Measurements from ENCODE around the gene PHYKPL. TPM values are rescaled to one million over a fixed set of nuclear protein-coding genes. Genes with fewer than 3 reads are reported as not detected.

PHYKPL gene
- total RNA-seq, 1 donor from 2014 or later, result 55.7 TPM

DNA sequence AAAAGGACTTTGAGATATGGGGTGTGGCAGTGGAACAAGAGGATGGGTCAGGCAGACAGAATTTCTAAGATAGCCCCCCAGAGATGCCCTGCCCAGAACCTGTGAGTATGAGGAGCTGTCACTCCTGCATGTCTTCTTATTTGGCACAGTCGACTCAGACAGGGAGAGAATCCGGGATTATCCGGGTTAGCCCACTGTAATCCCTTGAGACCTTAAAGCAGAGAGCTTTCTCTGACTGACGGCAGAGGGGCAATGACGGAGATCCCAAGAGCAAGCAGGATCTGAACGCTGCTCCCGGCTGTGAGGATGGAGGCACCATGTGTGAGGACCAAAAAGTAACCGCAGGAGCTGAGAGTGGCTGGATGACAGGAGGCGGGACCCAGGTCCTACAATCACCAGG is 70.1 kb downstream of the PHYKPL start:
- Mint-ChIP-seq H3K4me1 (peaks cover 10% of the 10 kb centered on the region), H3K36me3 (ENCODE audit: low read depth) (no peaks in the 10 kb centered on the region), H3K27me3 (ENCODE audit: low read depth) (peaks cover 22% of the 10 kb centered on the region), H3K4me3 (no peak overlapping the region), H3K9me3 (no peaks in the 10 kb centered on the region), H3K27ac (ENCODE audit: unreplicated experiment) (no peak overlapping the region)
- TF ChIP-seq, protein P1, sequence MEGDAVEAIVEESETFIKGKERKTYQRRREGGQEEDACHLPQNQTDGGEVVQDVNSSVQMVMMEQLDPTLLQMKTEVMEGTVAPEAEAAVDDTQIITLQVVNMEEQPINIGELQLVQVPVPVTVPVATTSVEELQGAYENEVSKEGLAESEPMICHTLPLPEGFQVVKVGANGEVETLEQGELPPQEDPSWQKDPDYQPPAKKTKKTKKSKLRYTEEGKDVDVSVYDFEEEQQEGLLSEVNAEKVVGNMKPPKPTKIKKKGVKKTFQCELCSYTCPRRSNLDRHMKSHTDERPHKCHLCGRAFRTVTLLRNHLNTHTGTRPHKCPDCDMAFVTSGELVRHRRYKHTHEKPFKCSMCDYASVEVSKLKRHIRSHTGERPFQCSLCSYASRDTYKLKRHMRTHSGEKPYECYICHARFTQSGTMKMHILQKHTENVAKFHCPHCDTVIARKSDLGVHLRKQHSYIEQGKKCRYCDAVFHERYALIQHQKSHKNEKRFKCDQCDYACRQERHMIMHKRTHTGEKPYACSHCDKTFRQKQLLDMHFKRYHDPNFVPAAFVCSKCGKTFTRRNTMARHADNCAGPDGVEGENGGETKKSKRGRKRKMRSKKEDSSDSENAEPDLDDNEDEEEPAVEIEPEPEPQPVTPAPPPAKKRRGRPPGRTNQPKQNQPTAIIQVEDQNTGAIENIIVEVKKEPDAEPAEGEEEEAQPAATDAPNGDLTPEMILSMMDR (conservative IDR thresholded peaks at IDR 0.05), result no peak
- DNase-seq (ENCODE audit: low read depth, low spot score), result no peak

DNA sequence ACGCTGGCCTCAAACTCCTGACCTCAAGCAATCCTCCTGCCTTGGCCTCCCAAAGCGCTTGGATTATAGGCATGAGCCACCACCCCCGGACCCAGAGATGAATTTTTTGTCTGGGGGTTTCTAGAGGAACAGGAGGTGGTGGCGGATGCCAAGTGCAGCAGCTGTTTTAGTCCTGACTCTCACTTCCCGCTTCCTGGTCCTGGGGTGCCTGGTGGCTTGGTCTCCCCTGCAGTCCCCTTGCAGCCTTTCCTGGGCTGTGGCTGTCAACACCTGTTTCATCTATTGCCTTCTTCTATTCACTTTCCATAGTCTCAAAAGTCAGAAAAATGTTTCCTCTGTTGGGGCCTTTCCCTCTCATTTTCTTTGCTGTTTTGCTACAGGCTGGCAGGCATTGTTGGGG is 72.4 kb downstream of the PHYKPL start:
- no peak overlapping the region for H3K27ac Mint-ChIP-seq (ENCODE audit: unreplicated experiment)
- H3K4me3 Mint-ChIP-seq, result no peak overlapping the region
- H3K36me3 Mint-ChIP-seq (ENCODE audit: low read depth), result no peaks in the 10 kb centered on the region
- no peaks in the 10 kb centered on the region for H3K9me3 Mint-ChIP-seq
- peaks cover 22% of the 10 kb centered on the region for H3K27me3 Mint-ChIP-seq (ENCODE audit: low read depth)
- TF ChIP-seq, protein P1 (conservative IDR thresholded peaks at IDR 0.05), result no peak
- peaks cover 10% of the 10 kb centered on the region for H3K4me1 Mint-ChIP-seq
- no peak for DNase-seq (ENCODE audit: low read depth, low spot score)

Other genes with a start within 250 kb of the PHYKPL start
- gene PROP1, start 236.6 kb downstream of the PHYKPL start, total RNA-seq, result not detected in 2 replicates
- gene N4BP3, start 119.3 kb downstream of the PHYKPL start, total RNA-seq, result 1.3 and 1.4 TPM in 2 replicates
- 42.4 and 43.5 TPM in 2 replicates for gene RMND5B, start 101.8 kb downstream of the PHYKPL start, total RNA-seq
- gene NHP2, start 78.9 kb downstream of the PHYKPL start, total RNA-seq, result 169 and 174 TPM in 2 replicates
- not detected in 2 replicates for gene GMCL2, start 45.4 kb downstream of the PHYKPL start, total RNA-seq
- 464 and 466 TPM in 2 replicates for gene HNRNPAB, start 28.3 kb downstream of the PHYKPL start, total RNA-seq